IMR-90 (cell line): ENCODE results near the gene TMEM8B. TPM values are rescaled to one million over a fixed set of nuclear protein-coding genes. Genes with fewer than 3 reads are reported as not detected.

Source experiments
- ATAC-seq: fragments of 200-7000 bp; cut with Tn5 transposase; 2 replicates; pipeline ENCODE4 v1.9.1; 2020; ENCODE audit warnings: low read depth, mild to moderate bottlenecking, moderate library complexity
- BruUV-seq: library from RNA; stranded (reverse); fragments of 400-500 nt; replicated peaks from 2 replicates; lab custom pipeline; 2021; lab: Mats Ljungman, UMichigan
- CTCF ChIA-PET: fragments of 300-600 bp; formaldehyde crosslinking; extraction: SDS; loops from one replicate; lab custom pipeline; 2021; ENCODE audit warnings: antibody characterized with exemption; lab: Yijun Ruan, JAX
- POLR2A ChIA-PET: fragments of 300-600 bp; sonication (Branson Sonifier 250); formaldehyde crosslinking; loops from one replicate; lab custom pipeline; 2022; ENCODE audit warnings: antibody characterized with exemption; ENCODE audit not compliant: unreplicated experiment; lab: Charles Lee
- DNase-seq: peaks from one replicate; pipeline ENCODE4 v3.0.0; 2013
- H2AFZ ChIP-seq: replicated peaks from 2 replicates; pipeline ENCODE3; 2013; ENCODE audit warnings: low read length, mild to moderate bottlenecking; ENCODE audit not compliant: poor library complexity
- H2AK5ac ChIP-seq: 2 replicates; pipeline ENCODE4 v1.6.1; 2013; ENCODE audit warnings: low read depth, low read length, inconsistent platforms
- H2AK9ac ChIP-seq: replicated peaks from 2 replicates; pipeline ENCODE3; 2013; ENCODE audit warnings: mild to moderate bottlenecking, low read depth, low read length, moderate library complexity; ENCODE audit not compliant: poor library complexity
- H2BK120ac ChIP-seq: 2 replicates; pipeline ENCODE4 v1.6.1; 2013; ENCODE audit warnings: low read depth, low read length, inconsistent platforms
- H2BK15ac ChIP-seq: 3 replicates; pipeline ENCODE4 v1.6.1; 2013; ENCODE audit warnings: low read depth, low read length, inconsistent platforms
- H2BK20ac ChIP-seq: 2 replicates; pipeline ENCODE4 v1.6.1; 2013; ENCODE audit warnings: low read depth, mild to moderate bottlenecking, inconsistent platforms, low read length, moderate library complexity
- H2BK5ac ChIP-seq: 2 replicates; pipeline ENCODE4 v1.6.1; 2013; ENCODE audit warnings: mild to moderate bottlenecking, low read depth, low read length, inconsistent platforms; ENCODE audit not compliant: poor library complexity, severe bottlenecking
- H3K14ac ChIP-seq: replicated peaks from 2 replicates; pipeline ENCODE4 v1.6.1; 2013; ENCODE audit warnings: low read depth, low read length, inconsistent platforms
- H3K18ac ChIP-seq: 2 replicates; pipeline ENCODE4 v1.6.1; 2013; ENCODE audit warnings: low read depth, low read length, control low read depth
- H3K23ac ChIP-seq: 2 replicates; pipeline ENCODE4 v1.6.1; 2013; ENCODE audit warnings: low read depth, low read length, inconsistent platforms
- H3K27ac ChIP-seq: 2 replicates; pipeline ENCODE4 v1.5.1; 2013; ENCODE audit warnings: mild to moderate bottlenecking, control low read depth, low read length; ENCODE audit not compliant: insufficient read depth
- H3K27me3 ChIP-seq: 2 replicates; pipeline ENCODE4 v1.6.1; 2013; ENCODE audit warnings: low read length; ENCODE audit not compliant: control insufficient read depth, insufficient read depth
- H3K36me3 ChIP-seq: 2 replicates; pipeline ENCODE4 v1.6.1; 2013; ENCODE audit warnings: low read length, mixed read lengths; ENCODE audit not compliant: control insufficient read depth, insufficient read depth
- H3K4ac ChIP-seq: 2 replicates; pipeline ENCODE4 v1.6.1; 2013; ENCODE audit warnings: low read depth, low read length, inconsistent platforms
- H3K4me1 ChIP-seq: 2 replicates; pipeline ENCODE4 v1.6.1; 2013; ENCODE audit warnings: low read length, mixed read lengths; ENCODE audit not compliant: control insufficient read depth, insufficient read depth
- H3K4me2 ChIP-seq: 2 replicates; pipeline ENCODE4 v1.6.1; 2013; ENCODE audit warnings: low read depth, mild to moderate bottlenecking, control low read depth, low read length, moderate library complexity
- H3K4me3 ChIP-seq: 2 replicates; pipeline ENCODE4 v1.5.1; 2013; ENCODE audit warnings: low read depth, mild to moderate bottlenecking, control low read depth, low read length, moderate library complexity; ENCODE audit not compliant: insufficient read depth
- H3K56ac ChIP-seq: 2 replicates; pipeline ENCODE4 v1.6.1; 2013; ENCODE audit warnings: low read length, inconsistent platforms; ENCODE audit not compliant: insufficient read depth; ENCODE audit errors: extremely low read depth
- H3K79me1 ChIP-seq, 2 experiments: 2 replicates each; pipeline ENCODE4 v1.6.1; 2013; ENCODE audit warnings: low read length in 2 of 2, inconsistent platforms in 1 of 2, low read depth in 1 of 2
- H3K9ac ChIP-seq: 2 replicates; pipeline ENCODE4 v1.6.1; 2013; ENCODE audit warnings: low read depth, low read length, control low read depth
- H3K9me1 ChIP-seq: 2 replicates; pipeline ENCODE4 v1.6.1; 2013; ENCODE audit warnings: low read length, inconsistent platforms; ENCODE audit not compliant: insufficient read depth
- H3K9me3 ChIP-seq: 2 replicates; pipeline ENCODE4 v1.6.1; 2013; ENCODE audit warnings: low read length; ENCODE audit not compliant: control insufficient read depth, insufficient read depth
- H4K20me1 ChIP-seq: 2 replicates; pipeline ENCODE4 v1.6.1; 2013; ENCODE audit warnings: low read length, inconsistent platforms; ENCODE audit not compliant: insufficient read depth
- H4K5ac ChIP-seq: 2 replicates; pipeline ENCODE4 v1.6.1; 2013; ENCODE audit warnings: mild to moderate bottlenecking, low read depth, low read length, control low read depth
- H4K8ac ChIP-seq, 2 experiments: 2 replicates each; pipeline ENCODE4 v1.6.1; 2013; ENCODE audit warnings: low read depth in 2 of 2, low read length in 2 of 2, control low read depth in 1 of 2, inconsistent platforms in 1 of 2
- H4K91ac ChIP-seq: 2 replicates; pipeline ENCODE4 v1.6.1; 2013; ENCODE audit warnings: low read depth, low read length, inconsistent platforms; ENCODE audit not compliant: insufficient read depth
- BHLHE40 ChIP-seq: fragments of 150-350 bp; IDR thresholded peaks from 2 replicates; pipeline ENCODE4 v1.6.1; 2016; ENCODE audit warnings: mild to moderate bottlenecking, low read depth, low read length
- CEBPB ChIP-seq: IDR thresholded peaks from 2 replicates; pipeline ENCODE4 v1.6.1; 2012; ENCODE audit warnings: low read depth, low read length, improper control_type of control experiment
- CHD1 ChIP-seq: IDR thresholded peaks from 2 replicates; pipeline ENCODE4 v1.6.1; 2012; ENCODE audit warnings: low read depth, low read length, improper control_type of control experiment
- CTCF ChIP-seq: conservative IDR thresholded peaks from 2 replicates; pipeline ENCODE4 v1.5.1; 2012; ENCODE audit warnings: mild to moderate bottlenecking, low read depth, low read length, improper control_type of control experiment
- ELK1 ChIP-seq: fragments of 150-350 bp; IDR thresholded peaks from 2 replicates; pipeline ENCODE4 v1.6.1; 2016; ENCODE audit warnings: low read depth, mild to moderate bottlenecking, low read length, moderate library complexity, borderline replicate concordance
- FOS ChIP-seq: fragments of 150-350 bp; IDR thresholded peaks from 2 replicates; pipeline ENCODE4 v1.6.1; 2016; ENCODE audit warnings: low read depth, low read length
- MAFK ChIP-seq: IDR thresholded peaks from 2 replicates; pipeline ENCODE4 v1.6.1; 2012; ENCODE audit warnings: low read depth, low read length, improper control_type of control experiment
- MXI1 ChIP-seq: IDR thresholded peaks from 2 replicates; pipeline ENCODE4 v1.6.1; 2012; ENCODE audit warnings: low read depth, mild to moderate bottlenecking, low read length, moderate library complexity, borderline replicate concordance
- POLR2A ChIP-seq: IDR thresholded peaks from 2 replicates; pipeline ENCODE4 v1.6.1; 2012; ENCODE audit warnings: mild to moderate bottlenecking, low read depth, low read length
- RAD21 ChIP-seq: IDR thresholded peaks from 2 replicates; pipeline ENCODE4 v1.6.1; 2012; ENCODE audit warnings: low read length, improper control_type of control experiment
- RCOR1 ChIP-seq: IDR thresholded peaks from 2 replicates; pipeline ENCODE4 v1.6.1; 2012; ENCODE audit warnings: mild to moderate bottlenecking, low read length, improper control_type of control experiment; ENCODE audit not compliant: insufficient replicate concordance
- RFX5 ChIP-seq: IDR thresholded peaks from 2 replicates; pipeline ENCODE4 v1.8.0; 2012; ENCODE audit warnings: low read depth, mild to moderate bottlenecking, low read length, moderate library complexity
- SMC3 ChIP-seq: fragments of 150-350 bp; IDR thresholded peaks from 2 replicates; pipeline ENCODE4 v1.6.1; 2016; ENCODE audit warnings: low read depth, mild to moderate bottlenecking, antibody characterized with exemption, low read length, moderate library complexity
- USF2 ChIP-seq: fragments of 150-350 bp; IDR thresholded peaks from 2 replicates; pipeline ENCODE4 v1.6.1; 2017; ENCODE audit warnings: mild to moderate bottlenecking, antibody characterized with exemption, low read length, low read depth
- WGBS, 2 experiments: methylation state at CpG; one replicate each; pipeline versions ENCODE4 v1.1.5 to v1.1.7; 2013; ENCODE audit warnings: missing lambda C conversion rate in 2 of 2; ENCODE audit not compliant: insufficient read length in 1 of 2; ENCODE audit errors: extremely low coverage in 2 of 2; 5-methylcytosine and 5-hydroxymethylcytosine counted together
- dilution Hi-C: fragments of 300-500 bp; cut with HindIII; formaldehyde crosslinking; loops from one replicate; pipeline ENCODE4 v1.14.3; 2018; ENCODE audit warnings: low sequenced_read_pairs; ENCODE audit not compliant: unreplicated experiment
- in situ Hi-C: fragments of 300-500 bp; cut with MboI; formaldehyde crosslinking; loops from 3 replicates; pipeline ENCODE4 v1.14.3; 2019; ENCODE audit warnings: low sequenced_read_pairs, inconsistent platforms, mixed read lengths
- intact Hi-C: fragments of 100-400 bp; cut with micrococcal nuclease; formaldehyde crosslinking; loops from 2 replicates; pipeline ENCODE4 v1.10.0; 2022
- polyA plus RNA-seq, 3 experiments: library from polyadenylated mRNA; depleted of rRNA; stranded (reverse); fragments of >200 nt; gene quantifications; 2 replicates each; pipeline ENCODE4 v1.2.3, GENCODE V29; 2012; ENCODE audit warnings: low replicate concordance in 1 of 3
- total RNA-seq: library from RNA; depleted of rRNA; stranded (reverse); fragments of >200 nt; gene quantifications from 2 replicates; pipeline ENCODE4 v1.2.3, GENCODE V29; 2012

TMEM8B gene
- total and polyA plus RNA-seq, 2 of the 4 experiments (the other 2 are of a cell fraction): 0.72 to 8.3 TPM

DNA sequence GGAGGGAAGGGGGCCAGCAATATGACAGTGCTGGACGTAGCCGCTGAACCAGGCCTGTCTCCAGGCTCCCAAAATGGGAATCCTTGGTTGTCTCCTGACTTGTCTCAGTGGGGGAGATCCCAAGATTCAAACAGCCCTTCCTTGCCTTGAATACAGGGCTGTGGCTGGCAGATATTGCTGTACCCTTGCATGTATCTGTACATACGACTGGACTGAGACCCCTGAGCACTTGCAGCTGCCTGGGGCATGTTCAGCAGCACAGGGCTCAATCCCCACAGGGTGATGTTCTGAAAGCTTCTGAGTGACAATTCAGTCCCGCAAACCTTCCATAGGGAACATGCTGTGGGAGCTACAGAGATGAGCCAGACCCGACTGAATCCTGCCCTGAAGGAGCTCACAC lies 27.9 kb downstream of the TMEM8B start:
- H2BK20ac ChIP-seq: no peak overlapping the region
- H3K36me3 ChIP-seq: peaks cover 3% of the 10 kb centered on the region; the same call in 1 of the 2 replicates
- no peak overlapping the region for H3K9ac ChIP-seq
- no peak overlapping the region for H2BK120ac ChIP-seq
- H3K56ac ChIP-seq: no peak overlapping the region
- H3K9me1 ChIP-seq: no peaks in the 10 kb centered on the region
- H2AFZ ChIP-seq: no peak overlapping the region
- no peak overlapping the region for H2AK5ac ChIP-seq
- dilution Hi-C loops: no loop called here
- no peak overlapping the region for H4K8ac ChIP-seq
- 44% methylated on average over 3 of the region's 5 CpGs; no CpG with 5 or more reads in 1 of the 2 experiments for WGBS, 2 experiments
- no peak overlapping the region for H3K27ac ChIP-seq
- DNase-seq (no peak), ATAC-seq (no peak)
- no peaks in the 10 kb centered on the region for H3K4me1 ChIP-seq
- H3K18ac ChIP-seq: no peak overlapping the region
- no peak overlapping the region for H3K14ac ChIP-seq
- H2AK9ac ChIP-seq: peak overlapping the region; percentile 47
- no peaks in the 10 kb centered on the region for H3K79me1 ChIP-seq
- TF ChIP-seq RCOR1 (no peak), CEBPB (no peak), FOS (no peak), SMC3 (no peak), USF2 (no peak), RFX5 (no peak), BHLHE40 (no peak), RAD21 (no peak), ELK1 (no peak), POLR2A (no peak), MAFK (no peak), CHD1 (no peak), CTCF (no peak), MXI1 (no peak)
- H3K23ac ChIP-seq: no peak overlapping the region
- no peaks in the 10 kb centered on the region for H3K9me3 ChIP-seq
- no peak overlapping the region for H4K91ac ChIP-seq
- H4K5ac ChIP-seq: no peak overlapping the region
- ChIA-PET CTCF (no interaction called here), POLR2A (no interaction called here)
- H4K20me1 ChIP-seq: no peaks in the 10 kb centered on the region
- no peak overlapping the region for H2BK15ac ChIP-seq
- H3K4me3 ChIP-seq: no peak overlapping the region
- intact Hi-C loops: no loop called here
- in situ Hi-C loops: no loop called here
- BruUV-seq: no TSS peak
- no peak overlapping the region for H3K4me2 ChIP-seq
- H3K27me3 ChIP-seq: peaks cover 16% of the 10 kb centered on the region
- no peak overlapping the region for H3K4ac ChIP-seq
- H2BK5ac ChIP-seq: no peak overlapping the region
